ENCODE results near the gene SLC2A5. TPM values are rescaled to one million over a fixed set of nuclear protein-coding genes. Genes with fewer than 3 reads are reported as not detected.
A peak's percentile ranks its signal among the peaks of the same experiment; 100 is the strongest.

SLC2A5 gene
- total RNA-seq, 6 donors from 2014 or later: 0.30 to 11.5 (median 1.2) TPM

GRCh38 chr1:9071554-9072235, 2.3 kb upstream of the SLC2A5 start:
- H3K27ac ChIP-seq: no peak overlapping the region
- no peaks in the 10 kb centered on the region for H3K9me3 ChIP-seq
- ATAC-seq (ENCODE audit: low FRiP score in 2 of 2): no peak
- WGBS, 2 donors: 92 to 95% methylated on average over 26 to 42 of the region's 50 CpGs
- H3K36me3 ChIP-seq: no peaks in the 10 kb centered on the region
- DNase-seq: peak in 1 of 2 donors; percentile 78
- TF ChIP-seq CTCF (IDR thresholded peaks at IDR 0.05): no peak
- TF ChIP-seq EP300 (IDR thresholded peaks at IDR 0.05): no peak
- no peak for TF ChIP-seq POLR2AphosphoS5 (IDR thresholded peaks at IDR 0.05)
- no peak for TF ChIP-seq POLR2A (IDR thresholded peaks at IDR 0.05)
- no peak overlapping the region for H3K4me3 ChIP-seq
- H3K27me3 ChIP-seq: no peaks in the 10 kb centered on the region
- H3K4me1 ChIP-seq: peaks cover 5 to 18% (median 11%) of the 10 kb centered on the region in 4 donors

GRCh38 chr1:9070486-9070885, 1.1 kb upstream of the SLC2A5 start:
- Histone ChIP-seq H3K36me3 (no peaks in the 10 kb centered on the region), H3K9me3 (no peaks in the 10 kb centered on the region), H3K27me3 (no peaks in the 10 kb centered on the region), H3K27ac (no peak overlapping the region), H3K4me3 (no peak overlapping the region), H3K4me1 (peaks cover 6 to 20% (median 11%) of the 10 kb centered on the region in 4 donors)
- TF ChIP-seq EP300 (IDR thresholded peaks at IDR 0.05) (no peak), CTCF (IDR thresholded peaks at IDR 0.05) (no peak), POLR2A (IDR thresholded peaks at IDR 0.05) (no peak), POLR2AphosphoS5 (IDR thresholded peaks at IDR 0.05) (no peak)
- ATAC-seq (ENCODE audit: low FRiP score in 2 of 2): no peak
- DNase-seq: no peak
- 76 to 89% methylated on average over 7 of the region's 7 CpGs for WGBS, 2 donors

GRCh38 chr1:9068981-9069325, 482 bp downstream of the SLC2A5 start:
- H3K4me1 ChIP-seq: peaks cover 11 to 25% (median 16%) of the 10 kb centered on the region in 4 donors

GRCh38 chr1:9066945-9067807, 2.3 kb downstream of the SLC2A5 start:
- 76 to 78% methylated on average over 23 to 24 of the region's 24 CpGs for WGBS, 2 donors
- DNase-seq: peak in 1 of 2 donors; percentile 70

More at GRCh38 chr1:9068981-9069325, 482 bp downstream of the SLC2A5 start:
- Histone ChIP-seq H3K9me3 (no peaks in the 10 kb centered on the region), H3K27ac (peak overlapping the region in 2 of 4 donors; percentile 4 to 46), H3K27me3 (no peaks in the 10 kb centered on the region), H3K36me3 (no peaks in the 10 kb centered on the region), H3K4me3 (no peak overlapping the region)
- TF ChIP-seq POLR2A (IDR thresholded peaks at IDR 0.05): no peak
- WGBS, 2 donors: 44 to 60% methylated on average over 4 of the region's 4 CpGs
- DNase-seq (no peak), ATAC-seq (ENCODE audit: low FRiP score in 2 of 2) (no peak)

More at GRCh38 chr1:9066945-9067807, 2.3 kb downstream of the SLC2A5 start:
- no peaks in the 10 kb centered on the region for H3K9me3 ChIP-seq
- H3K4me3 ChIP-seq: no peak overlapping the region
- peak; percentile 49 to 92 for ATAC-seq (ENCODE audit: low FRiP score in 2 of 2)
- H3K36me3 ChIP-seq: no peaks in the 10 kb centered on the region
- TF ChIP-seq POLR2AphosphoS5 (IDR thresholded peaks at IDR 0.05): peak; percentile 57 to 78
- no peak for TF ChIP-seq CTCF (IDR thresholded peaks at IDR 0.05)
- TF ChIP-seq EP300 (IDR thresholded peaks at IDR 0.05): peak in 1 of 4 donors; percentile 34
- no peak for TF ChIP-seq POLR2A (IDR thresholded peaks at IDR 0.05)
- peak overlapping the region in 2 of 4 donors; percentile 9 to 30 for H3K27ac ChIP-seq
- H3K4me1 ChIP-seq: peaks cover 11 to 25% (median 16%) of the 10 kb centered on the region in 4 donors
- no peaks in the 10 kb centered on the region for H3K27me3 ChIP-seq
